Fibroblast of lung (primary cell): ENCODE results near the gene POM121L2. TPM values are rescaled to one million over a fixed set of nuclear protein-coding genes. Genes with fewer than 3 reads are reported as not detected.

Source experiments
- DNase-seq, 2 donors: peaks; one replicate each; pipeline versions ENCODE4 v3.0.0 to v3.0.0-alpha.2; 2010; ENCODE audit warnings: low read depth in 2 of 2
- H2AFZ ChIP-seq: 2 replicates; pipeline ENCODE4 v1.5.1; 2012; ENCODE audit warnings: low read length, control low read depth, inconsistent platforms
- H3K27ac ChIP-seq: 2 replicates; pipeline ENCODE4 v1.5.1; 2011; ENCODE audit warnings: low read length, control low read depth; ENCODE audit not compliant: insufficient read depth
- H3K27me3 ChIP-seq: 2 replicates; pipeline ENCODE4 v1.5.1; 2011; ENCODE audit warnings: mild to moderate bottlenecking, low read length; ENCODE audit not compliant: control insufficient read depth, insufficient read depth
- H3K36me3 ChIP-seq: 2 replicates; pipeline ENCODE4 v1.5.1; 2011; ENCODE audit warnings: low read length; ENCODE audit not compliant: control insufficient read depth, insufficient read depth
- H3K4me1 ChIP-seq: 2 replicates; pipeline ENCODE4 v1.5.1; 2011; ENCODE audit warnings: low read length; ENCODE audit not compliant: control insufficient read depth, insufficient read depth; ENCODE audit errors: extremely low read depth
- H3K4me2 ChIP-seq: 2 replicates; pipeline ENCODE4 v1.5.1; 2011; ENCODE audit warnings: low read length, control low read depth; ENCODE audit not compliant: insufficient read depth; ENCODE audit errors: extremely low read depth
- H3K4me3 ChIP-seq, 4 experiments: fragments of 200-600 bp in 1 of 4; sonication (generic) in 1 of 4; replicated peaks in 1 of 4; 2 replicates each; pipeline ENCODE4 v1.5.1; 2011 to 2016; ENCODE audit warnings: low read length in 4 of 4, low read depth in 3 of 4, mild to moderate bottlenecking in 3 of 4, control low read depth in 2 of 4, inconsistent platforms in 1 of 4, mixed read lengths in 1 of 4; ENCODE audit not compliant: insufficient read depth in 1 of 4; ENCODE audit errors: control extremely low read depth in 1 of 4
- H3K79me2 ChIP-seq: 2 replicates; pipeline ENCODE4 v1.5.1; 2012; ENCODE audit warnings: mild to moderate bottlenecking, low read length, inconsistent platforms; ENCODE audit not compliant: control insufficient read depth, insufficient read depth
- H3K9ac ChIP-seq: 2 replicates; pipeline ENCODE4 v1.5.1; 2011; ENCODE audit warnings: mild to moderate bottlenecking, low read length, control low read depth; ENCODE audit not compliant: insufficient read depth
- H3K9me3 ChIP-seq: 2 replicates; pipeline ENCODE4 v1.5.1; 2012; ENCODE audit warnings: low read depth, low read length; ENCODE audit not compliant: control insufficient read depth, insufficient read depth
- H4K20me1 ChIP-seq: 2 replicates; pipeline ENCODE4 v1.5.1; 2011; ENCODE audit warnings: low read length; ENCODE audit not compliant: control insufficient read depth, insufficient read depth; ENCODE audit errors: extremely low read depth
- EZH2 ChIP-seq: IDR thresholded peaks from 2 replicates; pipeline ENCODE4 v1.5.1; 2012; ENCODE audit warnings: low read length, control low read depth, mild to moderate bottlenecking; ENCODE audit errors: missing control alignments
- polyA plus RNA-seq, 2 donors: library from polyadenylated mRNA; depleted of rRNA in 1 of 2; stranded (reverse) in 1 of 2; unstranded in 1 of 2; fragments of >200 nt; gene quantifications; 2 replicates each; pipeline ENCODE4 v1.2.1, GENCODE V29; 2011 to 2012; ENCODE audit warnings: missing spikeins in 1 of 2
- total RNA-seq: library from RNA; depleted of rRNA; stranded (reverse); fragments of >200 nt; gene quantifications from 2 replicates; pipeline ENCODE4 v1.2.1, GENCODE V29; 2014
- TF ChIP-seq, protein P1 (sequence below), 2 donors: IDR thresholded peaks in 1 of 2; conservative IDR thresholded peaks in 1 of 2; 1 replicate in 1 of 2; 2 replicates in 1 of 2; pipeline ENCODE4 v1.5.1; 2011 to 2012; ENCODE audit warnings: low read length in 2 of 2, control low read depth in 1 of 2, inconsistent platforms in 1 of 2, low read depth in 1 of 2, mild to moderate bottlenecking in 1 of 2

Gene POM121L2
- total and polyA plus RNA-seq, 2 donors (not counting 1 experiment from before 2014, with no cell fraction given) = not detected

- Histone ChIP-seq H3K36me3 (no peaks in the 10 kb centered on the region), H3K4me3 (peak overlapping the region; percentile 55 to 79 (median 70)), H3K4me2 (peak overlapping the region; percentile 97), H3K9ac (no peak overlapping the region), H4K20me1 (no peaks in the 10 kb centered on the region), H3K79me2 (no peaks in the 10 kb centered on the region), H3K9me3 (no peaks in the 10 kb centered on the region), H3K4me1 (no peaks in the 10 kb centered on the region), H2AFZ (peak overlapping the region; percentile 86), H3K27me3 (no peaks in the 10 kb centered on the region), H3K27ac (no peak overlapping the region)
- peak; percentile 59 to 72 for DNase-seq
- TF ChIP-seq, protein P1, sequence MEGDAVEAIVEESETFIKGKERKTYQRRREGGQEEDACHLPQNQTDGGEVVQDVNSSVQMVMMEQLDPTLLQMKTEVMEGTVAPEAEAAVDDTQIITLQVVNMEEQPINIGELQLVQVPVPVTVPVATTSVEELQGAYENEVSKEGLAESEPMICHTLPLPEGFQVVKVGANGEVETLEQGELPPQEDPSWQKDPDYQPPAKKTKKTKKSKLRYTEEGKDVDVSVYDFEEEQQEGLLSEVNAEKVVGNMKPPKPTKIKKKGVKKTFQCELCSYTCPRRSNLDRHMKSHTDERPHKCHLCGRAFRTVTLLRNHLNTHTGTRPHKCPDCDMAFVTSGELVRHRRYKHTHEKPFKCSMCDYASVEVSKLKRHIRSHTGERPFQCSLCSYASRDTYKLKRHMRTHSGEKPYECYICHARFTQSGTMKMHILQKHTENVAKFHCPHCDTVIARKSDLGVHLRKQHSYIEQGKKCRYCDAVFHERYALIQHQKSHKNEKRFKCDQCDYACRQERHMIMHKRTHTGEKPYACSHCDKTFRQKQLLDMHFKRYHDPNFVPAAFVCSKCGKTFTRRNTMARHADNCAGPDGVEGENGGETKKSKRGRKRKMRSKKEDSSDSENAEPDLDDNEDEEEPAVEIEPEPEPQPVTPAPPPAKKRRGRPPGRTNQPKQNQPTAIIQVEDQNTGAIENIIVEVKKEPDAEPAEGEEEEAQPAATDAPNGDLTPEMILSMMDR (conservative IDR thresholded peaks at IDR 0.05 in 1 of 2, IDR thresholded peaks at IDR 0.05 in 1 of 2; ENCODE audit: low read depth in 1 of 2, low read length in 2 of 2) = no peak
- no peak for TF ChIP-seq EZH2
Measured at GRCh38 chr6:27332692-27333641, 20.9 kb upstream of the POM121L2 start.

DNA sequence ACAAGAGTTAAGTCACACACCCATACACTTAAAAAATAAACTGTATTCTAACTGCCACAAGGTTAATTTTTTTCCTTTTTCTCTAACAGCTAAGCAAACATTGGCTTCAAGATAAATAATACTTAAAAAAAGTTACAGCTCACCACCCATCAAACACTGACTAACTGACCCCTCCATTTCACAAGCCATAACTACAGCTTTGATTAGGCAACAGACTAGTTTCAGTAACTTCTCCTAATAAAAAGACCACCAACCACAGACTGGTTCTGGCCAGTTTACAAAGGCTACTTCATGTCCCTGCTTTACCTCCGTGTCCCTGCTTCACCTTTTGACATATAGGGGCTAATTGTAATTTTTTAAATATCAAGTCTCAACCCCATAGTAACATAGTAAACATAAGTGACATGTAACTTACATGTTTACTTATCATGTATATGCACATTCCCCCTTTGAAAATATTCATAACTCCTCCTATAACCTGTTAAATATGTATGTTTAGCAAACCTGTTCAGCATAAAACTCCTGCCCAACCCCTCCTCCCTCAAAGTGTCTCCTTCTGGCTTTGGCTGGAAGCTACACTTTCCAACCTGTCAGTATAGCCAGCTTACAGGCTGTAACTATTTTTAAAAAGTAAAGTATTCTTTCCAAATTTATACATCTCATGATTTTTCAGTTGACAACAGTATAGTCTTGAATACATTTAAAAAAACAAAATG lies 15.1 kb upstream of the POM121L2 start:
- H3K9me3 ChIP-seq = no peaks in the 10 kb centered on the region
- H3K9ac ChIP-seq = no peak overlapping the region
- H3K4me2 ChIP-seq = no peak overlapping the region
- H3K4me1 ChIP-seq = no peaks in the 10 kb centered on the region
- TF ChIP-seq EZH2 = no peak
- TF ChIP-seq, protein P1 (conservative IDR thresholded peaks at IDR 0.05 in 1 of 2, IDR thresholded peaks at IDR 0.05 in 1 of 2; ENCODE audit: low read depth in 1 of 2, low read length in 2 of 2) = no peak
- no peak for DNase-seq
- no peaks in the 10 kb centered on the region for H3K36me3 ChIP-seq
- no peak overlapping the region for H3K4me3 ChIP-seq
- H2AFZ ChIP-seq = no peak overlapping the region
- H3K27ac ChIP-seq = no peak overlapping the region
- no peaks in the 10 kb centered on the region for H4K20me1 ChIP-seq
- no peaks in the 10 kb centered on the region for H3K27me3 ChIP-seq
- H3K79me2 ChIP-seq = no peaks in the 10 kb centered on the region

DNA sequence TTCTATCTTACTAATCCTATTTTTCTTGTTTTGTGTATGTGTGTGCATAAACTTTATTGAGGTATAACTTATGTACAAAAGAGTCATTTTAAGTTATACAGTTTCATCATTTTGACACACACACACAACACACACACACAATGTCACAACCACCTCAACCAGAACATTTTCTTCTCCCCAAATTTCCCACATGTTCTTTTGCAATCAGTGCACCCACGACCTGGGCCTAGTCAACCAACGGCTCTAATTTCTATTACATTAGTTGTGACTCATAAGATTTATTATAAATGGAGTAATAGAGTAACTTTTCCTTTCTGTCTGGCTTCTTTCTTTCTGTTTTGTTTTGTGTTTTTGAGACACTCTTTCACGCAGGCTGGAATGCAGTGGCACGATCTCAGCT lies 9.8 kb upstream of the POM121L2 start:
- Histone ChIP-seq H2AFZ (no peak overlapping the region), H3K27ac (no peak overlapping the region), H3K79me2 (no peaks in the 10 kb centered on the region), H3K4me1 (no peaks in the 10 kb centered on the region), H3K27me3 (no peaks in the 10 kb centered on the region), H3K9ac (no peak overlapping the region), H3K4me3 (no peak overlapping the region), H3K36me3 (no peaks in the 10 kb centered on the region), H3K9me3 (no peaks in the 10 kb centered on the region), H4K20me1 (no peaks in the 10 kb centered on the region), H3K4me2 (no peak overlapping the region)
- TF ChIP-seq EZH2 = no peak
- TF ChIP-seq, protein P1 (conservative IDR thresholded peaks at IDR 0.05 in 1 of 2, IDR thresholded peaks at IDR 0.05 in 1 of 2; ENCODE audit: low read depth in 1 of 2, low read length in 2 of 2) = no peak
- DNase-seq = peak in 1 of 2 donors; percentile 29
